HG03095 (cell line): ENCODE data around the gene VMP1.
"Not testable (repeated sequence)": the region's sequence is repeated elsewhere in the genome, so short reads cannot be mapped to it uniquely, and the experiment has no call there.

Experiments
- ATAC-seq: cut with Tn5 transposase; IDR thresholded peaks from one replicate; pipeline ENCODE4 v1.9.1; 2021; ENCODE audit warnings: moderate library complexity; ENCODE audit not compliant: unreplicated experiment

The VMP1 gene

DNA sequence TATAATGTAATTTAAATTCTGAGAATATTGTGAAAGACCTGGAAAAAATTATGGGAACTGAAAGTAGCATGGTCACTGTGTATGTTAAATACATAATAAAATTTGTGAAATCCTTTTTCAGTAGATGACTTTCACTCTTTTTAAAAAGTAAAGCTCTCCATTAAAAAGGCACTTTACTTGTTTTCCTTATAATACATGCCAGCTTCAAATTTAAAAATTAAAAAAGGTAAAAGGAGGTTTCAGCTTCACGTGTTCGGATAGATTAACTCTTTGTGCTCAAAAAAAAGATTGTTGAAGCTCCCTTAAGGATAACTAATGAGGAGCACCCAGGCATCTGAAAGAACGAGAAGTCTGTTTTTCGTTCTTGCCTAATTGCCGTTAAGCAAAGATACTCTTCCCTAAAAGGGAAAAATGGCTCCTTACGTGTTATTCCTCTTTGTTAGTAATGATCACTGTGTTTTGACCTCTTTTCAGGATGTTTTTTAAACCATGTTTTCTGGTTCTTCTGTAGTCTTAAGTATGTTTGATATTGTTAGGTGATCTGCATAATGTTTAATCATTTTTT lies 97.5 kb downstream of the VMP1 start:
- no peak for ATAC-seq

DNA sequence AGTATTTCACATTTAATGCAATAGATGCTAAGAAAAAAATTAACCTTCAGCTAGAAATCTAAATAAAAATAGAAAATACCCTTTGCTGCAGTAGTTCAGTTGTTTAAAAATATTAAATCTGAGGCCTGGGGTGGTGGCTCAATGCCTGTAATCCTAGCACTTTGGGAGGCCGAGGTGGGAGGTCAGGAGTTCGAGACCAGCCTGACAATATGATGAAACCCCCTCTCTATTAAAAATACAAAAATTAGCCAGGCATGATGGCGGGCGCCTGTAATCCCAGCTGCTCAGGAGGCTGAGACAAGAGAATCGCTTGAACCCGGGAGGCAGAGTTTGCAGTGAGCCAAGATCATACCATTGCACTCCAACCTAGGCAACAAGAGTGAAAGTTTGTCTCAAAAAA lies 98.9 kb downstream of the VMP1 start:
- ATAC-seq = not testable (repeated sequence)

DNA sequence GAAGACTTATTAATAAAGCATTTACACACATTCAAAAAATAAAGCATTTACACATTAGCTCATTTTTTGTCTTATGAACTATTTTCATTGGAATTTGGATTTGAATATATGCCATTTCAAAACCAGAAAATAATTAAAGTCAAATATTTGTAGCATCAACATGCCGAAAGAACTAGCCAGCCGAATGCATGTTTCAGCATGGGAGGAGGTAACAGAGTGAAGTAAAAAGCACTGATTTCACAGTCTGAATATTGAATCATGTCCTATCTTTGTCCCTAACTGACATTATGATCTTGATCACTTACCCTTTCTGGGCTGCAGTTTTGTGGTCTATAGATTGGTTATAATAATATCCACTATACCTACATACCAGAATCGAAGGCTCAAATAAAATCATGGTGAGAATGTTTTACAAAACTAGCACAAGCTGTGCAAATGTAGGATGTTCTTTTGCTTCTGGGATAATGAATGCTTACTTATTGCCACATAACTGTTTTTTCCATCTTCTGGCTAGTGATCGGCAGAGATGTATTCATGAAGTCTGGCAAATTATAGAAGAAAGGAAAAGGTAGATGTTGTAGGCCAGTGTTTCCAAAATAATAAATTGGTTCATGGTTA lies 100.5 kb downstream of the VMP1 start:
- no peak for ATAC-seq

DNA sequence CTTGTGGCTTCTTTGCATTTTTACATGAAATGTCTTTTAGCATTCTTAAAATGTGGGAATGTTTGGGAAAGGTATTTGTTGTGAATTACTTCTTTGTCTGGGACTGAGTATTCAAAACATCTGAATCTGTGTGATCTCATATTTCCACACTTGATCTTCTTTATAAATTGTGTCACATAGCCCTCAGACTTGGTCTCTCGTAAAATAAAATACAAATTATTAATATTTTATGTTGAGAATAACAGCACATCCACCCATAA lies 103.4 kb downstream of the VMP1 start:
- ATAC-seq = no peak

DNA sequence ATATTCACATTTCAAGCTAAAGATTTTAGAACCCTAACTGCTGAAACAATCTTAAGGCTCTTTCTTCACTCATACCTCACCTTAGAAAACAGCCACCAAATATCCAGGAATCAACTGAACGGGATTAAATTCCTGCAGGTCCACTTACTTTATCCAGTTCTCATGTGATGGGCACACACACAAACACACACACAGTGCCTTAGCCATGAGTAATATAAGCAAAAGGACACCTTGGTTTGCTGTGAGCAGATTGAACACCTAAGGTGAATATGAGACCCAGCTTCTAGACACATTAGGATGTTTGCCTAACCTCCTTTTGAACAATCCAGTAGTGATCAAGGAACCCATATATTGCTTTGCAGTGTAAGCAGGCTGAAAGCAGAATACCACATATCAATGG lies 103.8 kb downstream of the VMP1 start:
- no peak for ATAC-seq

DNA sequence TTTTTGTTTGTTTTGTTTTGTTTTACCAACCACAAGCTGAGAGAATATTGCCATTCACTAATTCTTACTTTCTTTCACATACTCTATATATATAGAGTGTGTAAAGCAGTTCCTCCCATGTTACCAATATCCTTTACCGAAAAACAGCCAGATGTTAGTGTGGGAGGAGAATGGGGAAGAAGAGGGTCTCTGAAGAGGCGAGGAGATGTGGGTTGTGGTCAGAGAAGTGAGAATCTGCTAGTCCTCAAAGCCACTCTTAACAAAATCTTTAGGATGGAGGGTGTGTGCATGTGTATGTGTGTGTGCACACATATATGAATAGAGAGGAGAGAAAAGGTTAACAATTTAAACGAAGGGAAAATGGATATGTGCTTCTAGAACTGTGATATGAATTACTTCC lies 104.7 kb downstream of the VMP1 start:
- ATAC-seq = no peak

DNA sequence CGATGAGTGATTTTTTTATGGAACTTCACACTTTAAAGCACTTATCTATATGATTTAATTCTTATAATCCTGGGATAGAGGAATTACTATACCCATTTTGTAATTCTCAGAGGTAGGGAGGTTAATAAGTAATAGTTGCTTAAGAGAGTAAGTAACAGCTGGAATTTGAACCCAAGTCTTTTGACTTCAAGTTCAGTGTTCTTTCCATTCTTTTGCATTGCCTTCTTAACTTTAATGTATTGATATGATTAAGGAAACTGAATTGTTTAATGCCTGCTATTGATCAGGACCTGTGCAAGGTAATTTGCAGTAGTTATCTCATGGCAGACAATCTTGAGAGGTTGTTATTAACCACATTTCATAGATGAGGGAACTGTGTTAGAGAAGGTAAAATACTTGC lies 106.8 kb downstream of the VMP1 start:
- no peak for ATAC-seq

DNA sequence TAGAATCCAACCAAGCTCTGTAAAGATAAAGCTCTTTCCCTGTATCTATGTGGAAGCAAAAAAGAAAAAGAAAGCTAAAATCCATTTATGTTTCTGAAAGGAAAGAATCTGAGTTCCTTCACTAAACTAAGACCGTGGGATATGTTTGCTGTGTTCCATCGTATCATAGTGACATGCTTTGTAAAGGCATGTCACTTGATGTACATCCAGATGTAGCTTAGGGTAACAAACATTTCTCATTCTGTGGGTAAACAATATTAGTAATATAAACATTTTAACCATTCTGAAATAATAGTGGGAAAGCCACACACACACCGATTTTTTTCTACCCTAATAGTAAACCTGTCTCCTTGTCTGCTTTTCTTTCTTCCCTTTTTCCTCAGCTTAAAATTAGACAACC lies 107.2 kb downstream of the VMP1 start:
- no peak for ATAC-seq

DNA sequence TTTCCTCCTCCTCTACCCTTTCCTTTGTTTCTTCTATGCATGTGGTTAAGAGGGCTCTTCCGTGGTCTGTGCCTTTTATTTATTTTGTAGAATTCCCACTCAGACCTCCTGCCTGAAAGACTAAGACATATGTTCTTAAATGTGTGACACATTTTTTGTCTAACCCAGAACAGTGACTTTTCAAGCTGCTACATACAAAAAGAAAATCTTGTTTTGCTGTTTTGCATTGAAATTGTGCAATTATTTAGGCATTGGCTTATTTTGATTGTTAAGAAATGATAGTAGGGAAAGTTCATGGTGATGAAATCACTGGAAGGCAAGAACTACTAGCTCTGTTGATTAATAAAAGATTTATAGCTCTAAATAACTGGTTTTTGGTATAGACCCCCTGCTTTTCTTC lies 108.5 kb downstream of the VMP1 start:
- ATAC-seq = no peak

DNA sequence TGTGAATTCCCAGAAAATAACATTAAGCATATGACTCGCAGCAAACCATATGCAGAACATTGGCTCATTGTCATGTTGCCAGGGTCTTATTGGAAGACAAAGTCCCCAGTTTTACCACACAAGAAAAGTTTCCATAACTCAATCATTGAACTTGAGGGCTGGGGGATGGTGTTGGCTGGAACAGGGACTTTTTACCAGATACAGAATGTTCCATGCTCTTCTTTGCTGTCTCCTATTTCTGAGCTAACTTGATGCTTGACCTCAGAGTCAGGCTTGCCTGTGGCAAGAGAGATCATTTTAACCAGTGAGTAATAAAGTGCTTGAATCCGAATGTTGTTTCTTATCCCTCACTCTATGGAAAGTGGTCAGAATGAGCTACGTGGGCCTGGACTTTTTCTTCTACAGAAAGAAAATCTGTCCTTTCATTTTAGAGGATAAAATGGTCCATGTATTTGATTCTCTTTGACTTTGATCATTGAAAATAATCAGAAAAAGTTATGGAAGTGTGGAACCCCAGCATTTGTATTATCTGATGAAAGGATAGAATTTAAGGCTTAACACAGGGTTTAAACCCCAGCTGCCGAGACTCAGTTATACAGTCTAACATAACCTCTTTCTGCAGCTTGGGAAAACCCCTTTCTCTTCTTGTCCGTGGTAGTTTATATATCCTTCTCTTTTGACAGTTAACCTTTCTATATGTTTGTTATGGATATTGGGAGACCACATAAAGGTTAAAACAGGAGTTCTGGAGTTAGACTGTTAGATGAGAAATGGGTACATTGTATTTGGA lies 118.3 kb downstream of the VMP1 start:
- ATAC-seq = no peak

DNA sequence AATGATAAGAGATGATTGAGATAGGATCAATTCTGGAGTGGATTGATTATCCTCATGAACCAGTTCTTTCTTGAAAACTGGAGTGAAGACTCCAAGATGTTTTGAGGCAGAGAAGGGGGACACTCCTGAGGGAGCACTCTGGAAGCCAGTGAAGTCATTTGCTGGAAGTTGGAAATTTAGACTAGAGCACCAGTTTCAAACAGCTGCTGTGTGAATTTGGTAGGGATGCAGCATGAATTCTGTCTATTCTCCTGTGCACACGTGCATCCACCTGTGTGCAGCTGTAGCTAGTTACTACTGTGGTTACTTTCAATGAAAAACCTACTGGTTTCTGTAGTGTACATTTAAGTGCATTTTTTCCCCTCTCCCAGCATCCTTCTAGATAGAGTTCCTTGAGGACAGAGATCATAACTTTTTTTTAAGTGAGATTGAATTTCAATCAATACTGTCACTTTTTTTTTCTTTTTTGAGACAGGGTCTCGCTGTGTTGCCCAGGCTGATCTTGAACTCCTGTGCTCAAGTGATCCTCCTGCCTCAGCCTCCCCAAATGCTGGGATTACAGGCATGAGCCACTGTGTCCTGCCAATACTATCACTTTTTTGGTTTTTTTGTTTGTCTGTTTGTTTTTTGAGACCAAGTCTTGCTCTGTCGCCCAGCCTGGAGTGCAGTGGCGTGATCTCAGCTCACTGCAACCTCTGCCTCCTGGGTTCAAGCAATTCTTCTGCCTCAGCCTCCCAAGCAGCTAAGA lies 119.4 kb downstream of the VMP1 start:
- no peak for ATAC-seq

DNA sequence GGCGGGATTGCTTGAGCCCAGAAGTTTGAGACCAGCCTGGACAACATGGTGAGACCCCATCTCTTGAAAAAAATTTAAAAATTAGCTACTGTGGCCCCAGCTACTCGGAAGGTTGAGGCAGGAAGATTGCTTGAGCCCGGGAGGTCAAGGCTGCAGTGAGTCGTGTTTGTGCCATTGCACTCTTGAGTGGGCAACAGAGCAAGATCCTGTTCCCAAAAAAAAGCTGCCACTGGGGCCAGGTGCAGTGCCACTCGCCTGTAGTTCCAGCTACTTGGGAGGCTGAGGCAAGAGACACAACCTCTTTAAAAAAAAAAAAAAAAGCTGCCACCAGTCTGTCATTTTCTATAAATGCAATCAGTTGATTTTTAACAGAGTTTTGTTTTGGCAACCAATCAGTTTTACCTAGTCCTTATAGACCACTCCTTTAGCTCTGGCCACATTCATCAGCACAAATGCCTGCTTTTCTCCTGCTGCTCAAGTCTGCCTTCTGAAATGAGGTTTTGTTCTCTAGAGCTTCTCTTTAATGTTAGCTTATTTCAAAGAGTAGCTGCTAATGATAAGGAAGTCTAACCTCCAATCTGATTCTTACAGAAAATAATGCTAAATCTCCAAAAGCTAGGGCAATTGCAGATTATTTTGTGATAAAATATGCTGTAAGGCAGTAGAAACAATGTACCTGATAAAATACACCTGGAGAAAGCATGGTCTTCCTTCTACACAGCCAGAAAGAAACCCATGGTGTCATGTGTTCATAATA lies 120.4 kb downstream of the VMP1 start:
- ATAC-seq = no peak

DNA sequence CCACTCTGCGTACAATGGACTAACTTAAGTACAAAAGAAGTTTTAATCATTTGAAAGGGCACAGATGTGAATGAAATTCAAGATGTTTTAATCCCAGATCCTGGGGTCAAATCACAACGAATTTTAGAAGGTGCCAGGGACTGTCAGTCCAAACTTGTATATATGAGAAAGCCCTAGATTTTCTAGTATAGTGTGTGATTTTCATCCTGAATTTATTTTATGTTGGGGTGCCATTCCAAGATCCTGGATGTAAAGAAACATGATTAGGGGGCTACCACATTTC lies 121.0 kb downstream of the VMP1 start:
- ATAC-seq = no peak

DNA sequence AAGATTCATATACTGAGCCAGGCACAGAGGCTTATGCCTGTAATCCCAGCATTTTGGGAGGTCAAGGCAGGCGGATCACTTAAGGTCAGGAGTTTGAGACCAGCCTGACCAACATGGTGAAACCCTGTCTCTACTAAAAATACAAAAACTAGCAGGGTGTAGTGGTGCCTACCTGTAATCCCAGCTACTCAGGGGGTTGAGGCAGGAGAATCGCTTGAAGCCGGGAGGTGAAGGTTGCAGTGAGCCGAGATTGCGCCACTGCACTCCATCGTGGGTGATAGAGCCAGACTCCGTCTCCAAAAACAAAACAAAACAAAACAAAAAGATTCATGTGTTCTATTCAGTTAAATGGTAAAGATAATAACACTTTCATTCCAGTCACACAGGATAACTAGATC lies 121.4 kb downstream of the VMP1 start:
- not testable (repeated sequence) for ATAC-seq

DNA sequence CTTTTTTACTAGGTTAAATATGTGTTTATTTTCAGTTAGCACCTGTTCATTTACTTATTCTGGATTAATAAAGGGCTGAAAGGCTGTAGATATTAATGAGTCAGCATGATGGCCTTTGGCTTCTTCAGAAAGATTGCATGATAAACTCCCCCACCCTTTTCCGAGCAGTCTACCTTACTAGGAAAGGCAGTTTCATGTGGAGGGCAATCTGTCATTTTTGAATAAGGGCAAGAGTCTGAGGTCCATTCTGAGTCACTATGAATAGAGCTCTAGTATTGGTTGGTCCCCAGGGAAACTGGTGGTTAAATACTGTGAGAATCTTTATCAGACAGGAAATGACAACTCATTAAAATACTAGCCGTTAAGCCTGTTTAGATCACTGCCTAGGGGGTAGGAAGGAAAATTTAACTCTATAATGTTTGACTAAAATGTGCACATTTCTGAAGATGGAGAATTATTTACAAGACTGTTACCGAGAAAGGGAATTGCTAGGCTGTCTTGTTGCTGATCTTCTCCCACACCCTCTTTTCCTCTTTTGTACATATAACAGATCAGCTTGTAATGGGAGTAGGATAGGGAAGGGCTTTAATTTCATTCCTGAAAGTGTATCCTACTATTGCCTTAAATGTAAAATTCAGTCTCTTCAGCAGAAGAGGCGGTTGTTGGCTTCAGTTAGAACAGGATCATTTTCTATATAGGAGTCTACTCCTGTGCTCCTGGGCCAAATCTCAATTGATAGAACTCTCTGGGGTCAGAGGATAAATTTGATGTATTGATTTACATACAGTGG lies 122.0 kb downstream of the VMP1 start:
- ATAC-seq = peak; percentile 62

DNA sequence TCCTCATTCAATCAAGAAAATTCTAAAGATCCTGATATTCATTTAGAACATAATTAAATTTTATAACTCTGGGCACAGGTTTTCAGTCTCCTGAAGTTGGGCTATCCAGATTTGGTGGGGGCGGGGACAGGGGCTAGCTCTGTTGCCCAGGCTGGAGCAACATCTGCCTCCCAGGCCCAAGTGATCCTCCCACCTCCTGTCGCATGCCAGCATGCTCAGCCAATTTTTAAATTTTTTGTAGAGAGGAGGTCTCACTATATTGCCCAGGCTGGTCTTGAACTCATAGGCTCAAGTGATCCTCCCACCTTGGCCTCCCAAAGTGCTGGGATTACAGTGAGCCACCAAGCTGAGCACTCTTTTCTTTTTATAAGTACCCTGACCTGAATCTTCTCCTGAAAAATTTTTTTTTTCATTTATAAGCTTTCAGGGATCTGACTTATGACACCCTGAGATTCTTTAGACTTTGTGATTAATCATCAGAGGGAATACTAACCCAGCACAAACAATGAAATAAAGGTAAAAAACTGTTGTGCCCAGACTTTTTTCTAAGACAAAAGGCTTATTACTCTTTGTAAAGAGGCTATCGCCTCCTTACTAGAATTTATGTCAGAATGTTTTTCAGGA lies 122.7 kb downstream of the VMP1 start:
- no peak for ATAC-seq

DNA sequence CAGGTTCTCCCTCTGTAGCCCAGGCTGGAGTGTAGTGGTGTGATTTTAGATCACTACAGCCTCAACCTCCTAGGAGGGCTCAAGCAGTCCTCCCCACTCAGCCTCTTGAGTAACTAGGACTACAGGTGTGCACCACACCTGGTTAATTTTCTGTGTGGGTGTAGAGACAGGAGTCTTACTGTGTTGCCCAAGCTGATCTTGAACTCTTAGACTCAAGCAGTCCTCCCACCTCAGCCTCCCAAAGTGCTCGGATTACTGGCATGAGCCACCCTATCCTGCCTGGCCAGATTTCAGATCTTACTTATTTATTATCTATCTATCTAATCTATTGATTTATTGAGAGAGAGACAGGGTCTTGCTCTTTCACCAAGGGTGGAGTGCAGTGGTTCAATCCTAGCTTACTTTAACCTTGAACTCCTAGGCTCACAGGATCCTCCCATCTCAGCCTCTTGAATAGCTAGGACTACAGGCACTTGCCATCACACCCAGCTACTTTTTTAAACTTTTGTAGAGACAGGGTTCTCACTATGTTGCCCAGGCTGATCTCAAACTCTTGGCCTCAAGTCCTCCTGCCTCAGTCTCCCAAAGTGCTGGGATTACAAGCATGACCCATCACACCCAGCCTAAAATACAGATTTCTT lies 123.5 kb downstream of the VMP1 start:
- no peak for ATAC-seq

DNA sequence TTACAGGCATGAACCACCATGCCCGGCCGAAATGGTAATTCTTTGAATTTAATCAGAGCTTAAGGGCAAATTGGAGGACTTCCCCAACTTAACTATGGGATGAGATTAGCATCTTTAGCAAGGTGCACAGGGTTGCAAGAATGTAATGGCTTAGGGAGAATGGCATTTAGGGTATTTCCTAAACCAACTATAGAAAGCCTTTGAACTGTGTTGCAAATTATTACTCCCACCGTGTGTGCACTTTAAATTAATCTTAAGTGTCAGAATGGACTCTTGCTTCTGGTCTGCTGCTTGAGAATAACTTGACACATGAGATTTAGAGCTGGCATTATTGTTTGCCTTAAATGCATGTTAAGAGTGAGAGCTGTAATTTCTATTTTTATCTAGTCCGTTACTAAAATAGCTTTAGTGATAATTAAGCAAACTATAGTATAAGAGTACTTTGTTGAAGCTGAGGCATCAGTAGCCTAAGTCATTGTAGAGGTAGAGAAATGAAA lies 125.5 kb downstream of the VMP1 start:
- no peak for ATAC-seq

DNA sequence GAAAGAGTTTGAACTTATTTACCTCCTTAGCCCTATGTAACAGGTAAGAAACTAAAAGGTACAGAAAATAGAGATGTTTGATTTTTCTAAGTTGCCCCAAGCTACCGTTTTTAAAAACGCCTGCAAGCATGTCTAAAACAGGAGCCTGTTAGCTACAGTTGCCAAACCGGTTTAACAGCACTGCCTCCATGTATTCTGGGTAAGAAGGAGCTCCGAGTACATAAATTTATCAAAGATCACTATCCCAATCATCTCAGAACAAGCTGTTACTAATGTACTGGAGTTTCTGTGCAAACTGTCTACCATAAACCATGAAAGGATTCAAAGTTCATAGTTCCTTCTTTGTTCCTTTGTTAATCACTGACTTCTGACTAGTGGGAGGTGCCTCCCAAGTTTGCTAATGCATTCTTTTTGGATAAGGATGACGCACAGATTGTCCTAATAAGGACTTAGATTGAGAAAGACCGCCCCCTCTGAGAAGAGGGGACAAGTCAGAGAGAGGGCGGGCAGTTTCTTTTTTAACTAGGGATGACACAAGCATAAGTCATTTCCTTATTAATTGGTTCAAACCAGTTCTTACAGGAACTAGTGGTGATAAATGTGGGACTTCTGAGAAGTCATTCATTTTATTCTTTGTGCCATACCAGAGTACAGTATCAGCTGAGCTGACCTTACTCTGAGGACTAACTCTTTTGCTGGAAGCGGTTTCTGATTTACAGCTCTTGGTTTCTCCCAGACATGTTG lies 130.0 kb downstream of the VMP1 start:
- peak; percentile 69 for ATAC-seq
